Measurements from ENCODE around the gene PLEKHO1.

The PLEKHO1 gene

GRCh38 chr1:150150133-150151021, 661 bp downstream of the PLEKHO1 start:
- DNase-seq: peak in 8 of 51 donors; percentile 4 to 45 (median 22)

- no peak for DNase-seq
These were observed 1.8 kb downstream of the PLEKHO1 start for GRCh38 chr1:150151291-150152181.

- DNase-seq: peak in 1 of 51 donors; percentile 16
These were observed 2.4 kb downstream of the PLEKHO1 start for GRCh38 chr1:150152182-150152536.

GRCh38 chr1:150152772-150153456, 3.2 kb downstream of the PLEKHO1 start:
- no peak for DNase-seq

- no peak for DNase-seq
These were observed 4.4 kb downstream of the PLEKHO1 start for GRCh38 chr1:150154143-150154542.

- DNase-seq: no peak
These were observed 5.8 kb downstream of the PLEKHO1 start for GRCh38 chr1:150155413-150156071.

GRCh38 chr1:150156868-150157603, 7.3 kb downstream of the PLEKHO1 start:
- DNase-seq: no peak

GRCh38 chr1:150159550-150159949, 9.8 kb downstream of the PLEKHO1 start:
- DNase-seq: peak in 1 of 51 donors; percentile 23

GRCh38 chr1:150160964-150161621, 11.4 kb downstream of the PLEKHO1 start:
- DNase-seq: no peak

- DNase-seq: peak in 3 of 51 donors; percentile 10 to 45 (median 26)
These were observed 12.2 kb downstream of the PLEKHO1 start for GRCh38 chr1:150161747-150162581.

GRCh38 chr1:150162582-150162861, 12.8 kb downstream of the PLEKHO1 start:
- DNase-seq: no peak

- peak in 42 of 51 donors; percentile 19 to 89 (median 56) for DNase-seq
These were observed 13.4 kb downstream of the PLEKHO1 start for GRCh38 chr1:150162862-150163706.

- peak in 2 of 51 donors; percentile 11 to 16 for DNase-seq
These were observed 14.5 kb downstream of the PLEKHO1 start for GRCh38 chr1:150164224-150164623.

- no peak for DNase-seq
These were observed 15.1 kb downstream of the PLEKHO1 start for GRCh38 chr1:150164779-150165178.

- peak in 6 of 51 donors; percentile 14 to 39 (median 21) for DNase-seq
These were observed 16.2 kb downstream of the PLEKHO1 start for GRCh38 chr1:150165622-150166612.

- DNase-seq: peak in 28 of 51 donors; percentile 10 to 61 (median 40)
These were observed 19.4 kb downstream of the PLEKHO1 start for GRCh38 chr1:150168960-150169601.

All from hypothalamus (tissue), 51 donors.